Measurements from ENCODE around the gene SCCPDH.

Gene SCCPDH

GRCh38 chr1:246791303-246791918, 67.2 kb downstream of the SCCPDH start:
- DNase-seq (ENCODE audit: low read depth) = no peak
- no peak for TF ChIP-seq CTCF (IDR thresholded peaks at IDR 0.05; ENCODE audit: insufficient read depth, low read depth, low read length, missing control alignments)
- no peak overlapping the region for H3K4me3 ChIP-seq (ENCODE audit: low read length)

- DNase-seq (ENCODE audit: low read depth) = no peak
- no peak overlapping the region for H3K4me3 ChIP-seq (ENCODE audit: low read length)
- TF ChIP-seq CTCF (IDR thresholded peaks at IDR 0.05; ENCODE audit: insufficient read depth, low read depth, low read length, missing control alignments) = no peak
These were observed 68.4 kb downstream of the SCCPDH start for GRCh38 chr1:246792603-246793002.

GRCh38 chr1:246793356-246793896, 69.2 kb downstream of the SCCPDH start:
- no peak for TF ChIP-seq CTCF (IDR thresholded peaks at IDR 0.05; ENCODE audit: insufficient read depth, low read depth, low read length, missing control alignments)
- no peak overlapping the region for H3K4me3 ChIP-seq (ENCODE audit: low read length)
- DNase-seq (ENCODE audit: low read depth) = no peak

- DNase-seq (ENCODE audit: low read depth) = no peak
- no peak overlapping the region for H3K4me3 ChIP-seq (ENCODE audit: low read length)
- no peak for TF ChIP-seq CTCF (IDR thresholded peaks at IDR 0.05; ENCODE audit: insufficient read depth, low read depth, low read length, missing control alignments)
These were observed 70.0 kb downstream of the SCCPDH start for GRCh38 chr1:246794048-246794827.

GRCh38 chr1:246794828-246795671, 70.8 kb downstream of the SCCPDH start:
- no peak overlapping the region for H3K4me3 ChIP-seq (ENCODE audit: low read length)
- TF ChIP-seq CTCF (IDR thresholded peaks at IDR 0.05; ENCODE audit: insufficient read depth, low read depth, low read length, missing control alignments) = no peak
- peak; percentile 52 for DNase-seq (ENCODE audit: low read depth)

GRCh38 chr1:246795906-246796694, 71.9 kb downstream of the SCCPDH start:
- TF ChIP-seq CTCF (IDR thresholded peaks at IDR 0.05; ENCODE audit: insufficient read depth, low read depth, low read length, missing control alignments) = no peak
- DNase-seq (ENCODE audit: low read depth) = no peak
- no peak overlapping the region for H3K4me3 ChIP-seq (ENCODE audit: low read length)

Data from epithelial cell of esophagus (primary cell).